ENCODE data around the gene MS4A10.
"Not testable (repeated sequence)": the region's sequence is repeated elsewhere in the genome, so short reads cannot be mapped to it uniquely, and the experiment has no call there.

DNA sequence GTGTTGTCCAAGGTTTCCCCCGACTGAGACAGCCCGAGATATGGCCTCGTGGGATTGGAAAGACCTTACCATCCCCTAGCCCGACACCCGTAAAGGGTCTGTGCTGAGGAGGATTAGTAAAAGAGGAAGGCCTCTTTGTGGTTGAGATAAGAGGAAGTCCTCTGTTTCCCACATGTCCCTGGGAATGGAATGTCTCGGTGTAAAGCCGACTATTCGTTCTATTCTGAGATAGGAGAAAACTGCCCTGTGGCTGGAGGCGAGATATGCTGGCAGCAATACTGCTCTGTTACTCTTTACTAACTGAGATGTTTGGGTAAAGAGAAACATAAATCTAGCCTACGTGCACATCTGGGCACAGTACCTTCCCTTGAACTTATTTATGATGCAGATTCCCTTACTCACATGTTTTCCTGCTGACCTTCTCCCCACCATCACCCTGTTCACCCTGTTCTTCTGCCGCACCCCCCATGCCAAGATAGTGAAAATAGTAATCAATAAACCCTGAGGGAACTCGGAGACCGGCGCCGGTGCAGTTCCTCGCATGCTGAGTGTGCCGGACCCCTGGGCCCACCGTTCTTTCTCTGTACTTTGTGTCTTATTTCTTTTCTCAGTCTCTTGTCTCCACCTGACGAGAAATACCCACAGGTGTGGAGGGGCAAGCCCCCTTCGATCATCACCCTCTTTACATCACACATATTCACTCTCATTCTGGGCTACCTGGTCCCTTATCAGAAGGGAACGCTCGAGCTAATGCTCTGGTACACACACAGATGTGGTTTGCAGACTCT lies 25.5 kb upstream of the MS4A10 start:
- not testable (repeated sequence) for TF ChIP-seq TAF1 (IDR thresholded peaks at IDR 0.05; ENCODE audit: borderline replicate concordance, low read depth, low read length); POLR2A (IDR thresholded peaks at IDR 0.05; ENCODE audit: low read depth, low read length)
